GM23338 (cell line): ENCODE data around the gene RAP1B. TPM values are rescaled to one million over a fixed set of nuclear protein-coding genes. Genes with fewer than 3 reads are reported as not detected.

Experiments
- ATAC-seq: fragments of 200-7000 bp; cut with Tn5 transposase; 3 replicates; pipeline ENCODE4 v1.9.1; 2020
- DNase-seq: peaks from one replicate; pipeline ENCODE4 v3.0.0-alpha.2; 2015; ENCODE audit warnings: low spot score
- H2AFZ ChIP-seq: fragments of 200-600 bp; sonication (generic); 2 replicates; pipeline ENCODE4 v1.8.0; 2016; ENCODE audit warnings: antibody characterized with exemption, mild to moderate bottlenecking, moderate library complexity
- H3F3A ChIP-seq: fragments of 200-600 bp; sonication (generic); replicated peaks from 2 replicates; pipeline ENCODE4 v1.8.0; 2017; ENCODE audit warnings: antibody characterized with exemption, mixed run types, low read depth
- H3K27ac ChIP-seq: fragments of 200-600 bp; sonication (generic); 2 replicates; pipeline ENCODE4 v1.6.1; 2016; ENCODE audit warnings: low read depth
- H3K27me3 ChIP-seq: fragments of 200-600 bp; sonication (generic); 2 replicates; pipeline ENCODE4 v1.8.0; 2016; ENCODE audit warnings: mild to moderate bottlenecking, mixed run types, moderate library complexity; ENCODE audit not compliant: insufficient read depth
- H3K36me3 ChIP-seq: fragments of 200-600 bp; sonication (generic); 2 replicates; pipeline ENCODE4 v1.8.0; 2016; ENCODE audit warnings: mild to moderate bottlenecking; ENCODE audit not compliant: insufficient read depth
- H3K4me1 ChIP-seq: fragments of 200-600 bp; sonication (generic); 2 replicates; pipeline ENCODE4 v1.8.0; 2016; ENCODE audit warnings: mild to moderate bottlenecking, moderate library complexity; ENCODE audit not compliant: insufficient read depth
- H3K4me2 ChIP-seq: fragments of 200-600 bp; sonication (generic); 2 replicates; pipeline ENCODE4 v1.7.1; 2017; ENCODE audit warnings: mixed run types
- H3K4me3 ChIP-seq: fragments of 200-600 bp; sonication (generic); 2 replicates; pipeline ENCODE4 v1.6.1; 2016; ENCODE audit warnings: mixed run types
- H3K79me2 ChIP-seq: fragments of 200-600 bp; sonication (generic); replicated peaks from 2 replicates; pipeline ENCODE4 v1.8.0; 2017; ENCODE audit warnings: mild to moderate bottlenecking; ENCODE audit not compliant: insufficient read depth
- H3K9me2 ChIP-seq: fragments of 200-600 bp; sonication (generic); 2 replicates; pipeline ENCODE4 v1.8.0; 2017; ENCODE audit not compliant: insufficient read depth
- H4K20me1 ChIP-seq: fragments of 200-600 bp; sonication (generic); replicated peaks from 2 replicates; pipeline ENCODE4 v1.8.0; 2017; ENCODE audit warnings: mild to moderate bottlenecking; ENCODE audit not compliant: insufficient read depth
- H3K27ac Mint-ChIP-seq: 2 replicates; pipeline ENCODE4 v1.8.0; 2020; ENCODE audit warnings: inconsistent platforms, mild to moderate bottlenecking, moderate library complexity, mixed read lengths
- H3K27me3 Mint-ChIP-seq: 3 replicates; pipeline ENCODE4 v1.8.0; 2022; ENCODE audit warnings: low read depth, mild to moderate bottlenecking, moderate library complexity, mixed read lengths, inconsistent platforms; ENCODE audit not compliant: insufficient read depth, poor library complexity
- H3K36me3 Mint-ChIP-seq: 3 replicates; pipeline ENCODE4 v1.8.0; 2021; ENCODE audit warnings: low read depth, mild to moderate bottlenecking, inconsistent platforms, moderate library complexity, mixed read lengths
- H3K4me1 Mint-ChIP-seq: 3 replicates; pipeline ENCODE4 v1.8.0; 2020; ENCODE audit warnings: mild to moderate bottlenecking, inconsistent platforms, mixed read lengths
- H3K4me3 Mint-ChIP-seq: 3 replicates; pipeline ENCODE4 v1.8.0; 2021; ENCODE audit warnings: moderate library complexity, mild to moderate bottlenecking, inconsistent platforms, mixed read lengths
- H3K9me3 Mint-ChIP-seq: 3 replicates; pipeline ENCODE4 v1.8.0; 2020; ENCODE audit warnings: moderate library complexity, mild to moderate bottlenecking, inconsistent platforms, mixed read lengths
- NANOG ChIP-seq: IDR thresholded peaks from 2 replicates; pipeline ENCODE4 v1.6.1; 2016; ENCODE audit warnings: antibody characterized with exemption, borderline replicate concordance
- POLR2AphosphoS5 ChIP-seq: IDR thresholded peaks from 2 replicates; pipeline ENCODE4 v1.6.1; 2016; ENCODE audit warnings: antibody characterized with exemption, low read depth
- REST ChIP-seq: IDR thresholded peaks from one replicate; pipeline ENCODE4 v1.6.1; 2018; ENCODE audit warnings: antibody characterized with exemption; ENCODE audit not compliant: unreplicated experiment
- STAT1 ChIP-seq: IDR thresholded peaks from one replicate; pipeline ENCODE4 v1.6.1; 2016; ENCODE audit warnings: antibody characterized with exemption; ENCODE audit not compliant: unreplicated experiment
- polyA plus RNA-seq: library from polyadenylated mRNA; unstranded; fragments of >200 nt; fragmentation: Nextera tagmentation; extraction: Ambion mirVana; gene quantifications from 2 replicates; pipeline ENCODE4 v1.2.1, GENCODE V29; 2016
- total RNA-seq: library from RNA; depleted of rRNA; stranded (reverse); fragments of >200 nt; shearing (Covaris generic); gene quantifications from 2 replicates; pipeline ENCODE4 v1.2.3, GENCODE V29; 2014

Gene RAP1B
- total and polyA plus RNA-seq, 2 experiments from 2014 or later = 90.6 to 128 TPM

- H3K9me3 Mint-ChIP-seq = no peaks in the 10 kb centered on the region
- H3K4me3 Mint-ChIP-seq = no peak overlapping the region
- H3K4me1 ChIP-seq = peaks cover 34% of the 10 kb centered on the region
- peaks cover 100% of the 10 kb centered on the region for H3K79me2 ChIP-seq
- peaks cover 3% of the 10 kb centered on the region for H3K27me3 Mint-ChIP-seq
- H3K9me2 ChIP-seq = no peaks in the 10 kb centered on the region
- no peak overlapping the region for H3K4me3 ChIP-seq
- H3K4me2 ChIP-seq = peak overlapping the region; percentile 39
- H3K27ac ChIP-seq = peak overlapping the region; percentile 75
- H3K36me3 ChIP-seq = no peaks in the 10 kb centered on the region
- peak; percentile 67 for ATAC-seq
- peaks cover 21% of the 10 kb centered on the region for H4K20me1 ChIP-seq
- peaks cover 12% of the 10 kb centered on the region; the same call in 2 of the 3 replicates for H3K36me3 Mint-ChIP-seq
- H3K27me3 ChIP-seq = no peaks in the 10 kb centered on the region
- no peaks in the 10 kb centered on the region for H3F3A ChIP-seq
- no peak for DNase-seq
- H2AFZ ChIP-seq = no peak overlapping the region
- peak overlapping the region; percentile 19 for H3K27ac Mint-ChIP-seq
- TF ChIP-seq STAT1 = no peak
- H3K4me1 Mint-ChIP-seq = peaks cover 40% of the 10 kb centered on the region
These were observed 10.1 kb downstream of the RAP1B start for GRCh38 chr12:68620519-68621471.

- H3K27me3 ChIP-seq = no peaks in the 10 kb centered on the region
- no peak overlapping the region for H3K27ac Mint-ChIP-seq
- no peaks in the 10 kb centered on the region for H3F3A ChIP-seq
- peak overlapping the region; percentile 39 for H3K4me2 ChIP-seq
- no peak overlapping the region for H2AFZ ChIP-seq
- no peaks in the 10 kb centered on the region for H3K9me2 ChIP-seq
- H3K4me1 Mint-ChIP-seq = peaks cover 40% of the 10 kb centered on the region
- peaks cover 3% of the 10 kb centered on the region for H3K27me3 Mint-ChIP-seq
- peaks cover 20% of the 10 kb centered on the region for H3K36me3 Mint-ChIP-seq
- peak overlapping the region; percentile 75; the same call in 1 of the 2 replicates for H3K27ac ChIP-seq
- peaks cover 2% of the 10 kb centered on the region; the same call in 2 of the 3 replicates for H3K9me3 Mint-ChIP-seq
- H3K36me3 ChIP-seq = no peaks in the 10 kb centered on the region
- peaks cover 100% of the 10 kb centered on the region for H3K79me2 ChIP-seq
- H3K4me1 ChIP-seq = peaks cover 32% of the 10 kb centered on the region
- no peak overlapping the region for H3K4me3 ChIP-seq
- H4K20me1 ChIP-seq = peaks cover 19% of the 10 kb centered on the region
- H3K4me3 Mint-ChIP-seq = no peak overlapping the region
- ATAC-seq (no peak), DNase-seq (no peak)
- 0 out of 2 replicates have a peak, but pooled peaks have one; percentile 13 for TF ChIP-seq NANOG
- TF ChIP-seq POLR2AphosphoS5 = no peak
These were observed 10.9 kb downstream of the RAP1B start for GRCh38 chr12:68621472-68622081.

GRCh38 chr12:68622250-68622649, 11.6 kb downstream of the RAP1B start:
- Mint-ChIP-seq H3K27me3 (peaks cover 3% of the 10 kb centered on the region), H3K4me1 (peaks cover 38% of the 10 kb centered on the region), H3K4me3 (no peak overlapping the region), H3K9me3 (peaks cover 2% of the 10 kb centered on the region; the same call in 2 of the 3 replicates), H3K27ac (peak overlapping the region; percentile 36), H3K36me3 (peaks cover 27% of the 10 kb centered on the region)
- Histone ChIP-seq H3F3A (no peaks in the 10 kb centered on the region), H3K27ac (no peak overlapping the region), H3K36me3 (no peaks in the 10 kb centered on the region), H3K4me3 (no peak overlapping the region), H3K27me3 (no peaks in the 10 kb centered on the region), H3K4me2 (no peak overlapping the region), H3K9me2 (no peaks in the 10 kb centered on the region), H2AFZ (no peak overlapping the region), H3K4me1 (peaks cover 26% of the 10 kb centered on the region), H4K20me1 (peaks cover 16% of the 10 kb centered on the region), H3K79me2 (peaks cover 100% of the 10 kb centered on the region)
- ATAC-seq (no peak; the same call in 2 of the 3 replicates), DNase-seq (no peak)
- no peak for TF ChIP-seq REST
